Liver (tissue), 9 donors: ENCODE data around the gene SYT8. TPM values are rescaled to one million over a fixed set of nuclear protein-coding genes. Genes with fewer than 3 reads are reported as not detected.

ENCODE experiments used
- DNase-seq: peaks from one replicate; pipeline ENCODE4 v3.0.0-alpha.2; 2017; ENCODE audit warnings: low spot score
- H3K27ac ChIP-seq, 2 donors: one replicate each; pipeline ENCODE4 v1.7.0; 2013; ENCODE audit warnings: inconsistent platforms in 2 of 2, low read length in 2 of 2, control low read depth in 1 of 2, low read depth in 1 of 2, mild to moderate bottlenecking in 1 of 2
- H3K27me3 ChIP-seq, 4 donors: one replicate each; pipeline versions ENCODE4 v1.6.1 to v1.7.0; 2013; ENCODE audit warnings: low read length in 3 of 4, inconsistent platforms in 1 of 4, mild to moderate bottlenecking in 1 of 4, moderate library complexity in 1 of 4; ENCODE audit not compliant: control insufficient read depth in 4 of 4, insufficient read depth in 4 of 4
- H3K36me3 ChIP-seq, 4 donors: one replicate each; pipeline versions ENCODE4 v1.6.1 to v1.7.0; 2013; ENCODE audit warnings: low read length in 3 of 4, mild to moderate bottlenecking in 3 of 4, low read depth in 1 of 4, moderate library complexity in 1 of 4; ENCODE audit not compliant: control insufficient read depth in 4 of 4, insufficient read depth in 3 of 4
- H3K4me1 ChIP-seq, 4 donors: one replicate each; pipeline versions ENCODE4 v1.6.1 to v1.7.0; 2013; ENCODE audit warnings: low read length in 3 of 4, mild to moderate bottlenecking in 3 of 4, moderate library complexity in 1 of 4; ENCODE audit not compliant: control insufficient read depth in 4 of 4, insufficient read depth in 4 of 4
- H3K4me3 ChIP-seq, 3 donors: one replicate each; pipeline versions ENCODE4 v1.6.1 to v1.7.0; 2013; ENCODE audit warnings: low read length in 3 of 3, control low read depth in 1 of 3, low read depth in 1 of 3, mild to moderate bottlenecking in 1 of 3
- H3K9ac ChIP-seq, 2 donors: one replicate each; pipeline ENCODE4 v1.7.0; 2013; ENCODE audit warnings: low read length in 2 of 2, mild to moderate bottlenecking in 2 of 2, moderate library complexity in 2 of 2, control low read depth in 1 of 2, low read depth in 1 of 2
- H3K9me3 ChIP-seq, 4 donors: one replicate each; pipeline versions ENCODE4 v1.6.1 to v1.7.0; 2013; ENCODE audit warnings: low read length in 3 of 4; ENCODE audit not compliant: control insufficient read depth in 4 of 4
- EGR1 ChIP-seq, 2 donors: IDR thresholded peaks; 2 replicates each; pipeline ENCODE4 v1.6.1; 2016 to 2018; ENCODE audit warnings: antibody characterized with exemption in 2 of 2, low read depth in 2 of 2
- FOXA1 ChIP-seq: IDR thresholded peaks from 2 replicates; pipeline ENCODE4 v1.6.1; 2016; ENCODE audit warnings: antibody characterized with exemption
- FOXA2 ChIP-seq: IDR thresholded peaks from 2 replicates; pipeline ENCODE4 v1.6.1; 2016; ENCODE audit warnings: antibody characterized with exemption
- GABPA ChIP-seq, 2 donors: IDR thresholded peaks in 1 of 2; conservative IDR thresholded peaks in 1 of 2; 2 replicates each; pipeline ENCODE4 v1.6.1; 2016; ENCODE audit warnings: antibody characterized with exemption in 2 of 2, mild to moderate bottlenecking in 1 of 2, moderate library complexity in 1 of 2
- HNF4A ChIP-seq, 2 donors: conservative IDR thresholded peaks; 2 replicates each; pipeline ENCODE4 v1.6.1; 2016; ENCODE audit warnings: antibody characterized with exemption in 2 of 2, mild to moderate bottlenecking in 2 of 2
- HNF4G ChIP-seq: IDR thresholded peaks from 2 replicates; pipeline ENCODE4 v1.6.1; 2016; ENCODE audit warnings: antibody characterized with exemption
- JUND ChIP-seq, 2 donors: IDR thresholded peaks; 2 replicates each; pipeline ENCODE4 v1.6.1; 2016; ENCODE audit warnings: antibody characterized with exemption in 2 of 2
- NR2F2 ChIP-seq: IDR thresholded peaks from 2 replicates; pipeline ENCODE4 v1.6.1; 2016; ENCODE audit warnings: antibody characterized with exemption
- RAD21 ChIP-seq, 2 donors: IDR thresholded peaks; 2 replicates each; pipeline ENCODE4 v1.6.1; 2016; ENCODE audit warnings: antibody characterized with exemption in 2 of 2, mild to moderate bottlenecking in 2 of 2
- RXRA ChIP-seq, 2 donors: IDR thresholded peaks; 2 replicates each; pipeline ENCODE4 v1.6.1; 2017 to 2018; ENCODE audit warnings: antibody characterized with exemption in 2 of 2, mild to moderate bottlenecking in 1 of 2
- SP1 ChIP-seq: IDR thresholded peaks from 2 replicates; pipeline ENCODE4 v1.6.1; 2018; ENCODE audit warnings: antibody characterized with exemption, mild to moderate bottlenecking
- TAF1 ChIP-seq: conservative IDR thresholded peaks from 2 replicates; pipeline ENCODE4 v1.6.1; 2016; ENCODE audit warnings: antibody characterized with exemption, mild to moderate bottlenecking
- YY1 ChIP-seq: IDR thresholded peaks from 2 replicates; pipeline ENCODE4 v1.6.1; 2016; ENCODE audit warnings: antibody characterized with exemption, mild to moderate bottlenecking
- WGBS: extraction: QIAGEN DNeasy Blood & Tissue Kit; methylation state at CpG from one replicate; pipeline ENCODE4 v1.1.7; 2013; 5-methylcytosine and 5-hydroxymethylcytosine counted together
- polyA plus RNA-seq, 2 donors: library from polyadenylated mRNA; stranded (reverse) in 1 of 2; unstranded in 1 of 2; fragments of 200-250 nt in 1 of 2; fragments of >200 nt in 1 of 2; fragmentation: Nextera tagmentation in 1 of 2; extraction: Ambion mirVana in 1 of 2; gene quantifications; one replicate each; pipeline versions ENCODE4 v1.2.1 to v1.2.3, GENCODE V29; 2013 to 2015
- total RNA-seq, 2 donors: library from RNA; depleted of rRNA; stranded (reverse); fragments of >200 nt; gene quantifications; one replicate each; pipeline ENCODE4 v1.2.3, GENCODE V29; 2014
- TF ChIP-seq, protein P1 (sequence below): IDR thresholded peaks from 2 replicates; pipeline ENCODE4 v1.6.1; 2016; ENCODE audit warnings: antibody characterized with exemption
- TF ChIP-seq, protein P2 (sequence below): IDR thresholded peaks from 2 replicates; pipeline ENCODE4 v1.6.1; 2016; ENCODE audit warnings: antibody characterized with exemption
- TF ChIP-seq, protein P3 (sequence below): fragments of 150-350 bp; IDR thresholded peaks from 2 replicates; pipeline ENCODE4 v1.5.1; 2017; ENCODE audit warnings: improper control_type of control experiment, low read depth, low read length; ENCODE audit not compliant: missing input control
- TF ChIP-seq, protein P4 (sequence below): IDR thresholded peaks from 2 replicates; pipeline ENCODE4 v1.6.1; 2016; ENCODE audit warnings: antibody characterized with exemption, mild to moderate bottlenecking
- TF ChIP-seq, protein P5 (sequence below): IDR thresholded peaks from 2 replicates; pipeline ENCODE4 v1.6.1; 2016; ENCODE audit warnings: antibody characterized with exemption
- donor health status: healthy.
- donor health status: healthy.
- donor health status: healthy.
- donor health status: healthy.
- donor health status: healthy.

Gene SYT8
- total and polyA plus RNA-seq, 4 donors = 0.17 to 0.99 (median 0.35) TPM

DNA sequence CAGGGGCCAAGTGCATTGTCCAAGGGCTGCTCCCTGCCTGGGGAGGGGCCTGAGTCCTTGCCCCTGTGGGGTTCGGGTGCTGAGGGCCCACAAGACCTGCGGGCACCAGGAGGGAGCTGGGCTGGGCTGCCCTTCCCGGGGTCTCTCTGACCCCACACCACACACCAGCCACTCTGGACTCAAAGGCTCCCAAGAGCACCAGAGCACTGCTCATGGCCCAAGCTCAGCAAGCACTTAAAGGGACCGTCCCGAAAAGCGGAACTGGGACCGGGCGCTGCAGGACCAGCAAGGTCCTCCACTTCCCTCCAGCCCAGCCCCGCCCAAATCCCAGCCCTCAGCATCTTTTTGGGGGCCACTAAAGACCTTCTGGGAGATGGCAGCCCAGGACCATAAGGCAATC lies 23.4 kb downstream of the SYT8 start:
- no peak overlapping the region for H3K9ac ChIP-seq
- TF ChIP-seq, protein P1, sequence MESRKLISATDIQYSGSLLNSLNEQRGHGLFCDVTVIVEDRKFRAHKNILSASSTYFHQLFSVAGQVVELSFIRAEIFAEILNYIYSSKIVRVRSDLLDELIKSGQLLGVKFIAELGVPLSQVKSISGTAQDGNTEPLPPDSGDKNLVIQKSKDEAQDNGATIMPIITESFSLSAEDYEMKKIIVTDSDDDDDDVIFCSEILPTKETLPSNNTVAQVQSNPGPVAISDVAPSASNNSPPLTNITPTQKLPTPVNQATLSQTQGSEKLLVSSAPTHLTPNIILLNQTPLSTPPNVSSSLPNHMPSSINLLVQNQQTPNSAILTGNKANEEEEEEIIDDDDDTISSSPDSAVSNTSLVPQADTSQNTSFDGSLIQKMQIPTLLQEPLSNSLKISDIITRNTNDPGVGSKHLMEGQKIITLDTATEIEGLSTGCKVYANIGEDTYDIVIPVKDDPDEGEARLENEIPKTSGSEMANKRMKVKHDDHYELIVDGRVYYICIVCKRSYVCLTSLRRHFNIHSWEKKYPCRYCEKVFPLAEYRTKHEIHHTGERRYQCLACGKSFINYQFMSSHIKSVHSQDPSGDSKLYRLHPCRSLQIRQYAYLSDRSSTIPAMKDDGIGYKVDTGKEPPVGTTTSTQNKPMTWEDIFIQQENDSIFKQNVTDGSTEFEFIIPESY = no peak
- TF ChIP-seq, protein P2, sequence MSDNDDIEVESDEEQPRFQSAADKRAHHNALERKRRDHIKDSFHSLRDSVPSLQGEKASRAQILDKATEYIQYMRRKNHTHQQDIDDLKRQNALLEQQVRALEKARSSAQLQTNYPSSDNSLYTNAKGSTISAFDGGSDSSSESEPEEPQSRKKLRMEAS = no peak
- TF ChIP-seq SP1 = no peak
- no peak for TF ChIP-seq JUND (IDR thresholded peaks at IDR 0.05)
- TF ChIP-seq RXRA (IDR thresholded peaks at IDR 0.05) = no peak
- no peak for TF ChIP-seq FOXA2
- no peak for TF ChIP-seq RAD21 (IDR thresholded peaks at IDR 0.05)
- TF ChIP-seq, protein P3, sequence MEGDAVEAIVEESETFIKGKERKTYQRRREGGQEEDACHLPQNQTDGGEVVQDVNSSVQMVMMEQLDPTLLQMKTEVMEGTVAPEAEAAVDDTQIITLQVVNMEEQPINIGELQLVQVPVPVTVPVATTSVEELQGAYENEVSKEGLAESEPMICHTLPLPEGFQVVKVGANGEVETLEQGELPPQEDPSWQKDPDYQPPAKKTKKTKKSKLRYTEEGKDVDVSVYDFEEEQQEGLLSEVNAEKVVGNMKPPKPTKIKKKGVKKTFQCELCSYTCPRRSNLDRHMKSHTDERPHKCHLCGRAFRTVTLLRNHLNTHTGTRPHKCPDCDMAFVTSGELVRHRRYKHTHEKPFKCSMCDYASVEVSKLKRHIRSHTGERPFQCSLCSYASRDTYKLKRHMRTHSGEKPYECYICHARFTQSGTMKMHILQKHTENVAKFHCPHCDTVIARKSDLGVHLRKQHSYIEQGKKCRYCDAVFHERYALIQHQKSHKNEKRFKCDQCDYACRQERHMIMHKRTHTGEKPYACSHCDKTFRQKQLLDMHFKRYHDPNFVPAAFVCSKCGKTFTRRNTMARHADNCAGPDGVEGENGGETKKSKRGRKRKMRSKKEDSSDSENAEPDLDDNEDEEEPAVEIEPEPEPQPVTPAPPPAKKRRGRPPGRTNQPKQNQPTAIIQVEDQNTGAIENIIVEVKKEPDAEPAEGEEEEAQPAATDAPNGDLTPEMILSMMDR = no peak
- no peak for TF ChIP-seq FOXA1
- no peak for TF ChIP-seq EGR1 (IDR thresholded peaks at IDR 0.05; ENCODE audit: low read depth in 2 of 2)
- TF ChIP-seq HNF4A (conservative IDR thresholded peaks at IDR 0.05) = no peak
- TF ChIP-seq, protein P4, sequence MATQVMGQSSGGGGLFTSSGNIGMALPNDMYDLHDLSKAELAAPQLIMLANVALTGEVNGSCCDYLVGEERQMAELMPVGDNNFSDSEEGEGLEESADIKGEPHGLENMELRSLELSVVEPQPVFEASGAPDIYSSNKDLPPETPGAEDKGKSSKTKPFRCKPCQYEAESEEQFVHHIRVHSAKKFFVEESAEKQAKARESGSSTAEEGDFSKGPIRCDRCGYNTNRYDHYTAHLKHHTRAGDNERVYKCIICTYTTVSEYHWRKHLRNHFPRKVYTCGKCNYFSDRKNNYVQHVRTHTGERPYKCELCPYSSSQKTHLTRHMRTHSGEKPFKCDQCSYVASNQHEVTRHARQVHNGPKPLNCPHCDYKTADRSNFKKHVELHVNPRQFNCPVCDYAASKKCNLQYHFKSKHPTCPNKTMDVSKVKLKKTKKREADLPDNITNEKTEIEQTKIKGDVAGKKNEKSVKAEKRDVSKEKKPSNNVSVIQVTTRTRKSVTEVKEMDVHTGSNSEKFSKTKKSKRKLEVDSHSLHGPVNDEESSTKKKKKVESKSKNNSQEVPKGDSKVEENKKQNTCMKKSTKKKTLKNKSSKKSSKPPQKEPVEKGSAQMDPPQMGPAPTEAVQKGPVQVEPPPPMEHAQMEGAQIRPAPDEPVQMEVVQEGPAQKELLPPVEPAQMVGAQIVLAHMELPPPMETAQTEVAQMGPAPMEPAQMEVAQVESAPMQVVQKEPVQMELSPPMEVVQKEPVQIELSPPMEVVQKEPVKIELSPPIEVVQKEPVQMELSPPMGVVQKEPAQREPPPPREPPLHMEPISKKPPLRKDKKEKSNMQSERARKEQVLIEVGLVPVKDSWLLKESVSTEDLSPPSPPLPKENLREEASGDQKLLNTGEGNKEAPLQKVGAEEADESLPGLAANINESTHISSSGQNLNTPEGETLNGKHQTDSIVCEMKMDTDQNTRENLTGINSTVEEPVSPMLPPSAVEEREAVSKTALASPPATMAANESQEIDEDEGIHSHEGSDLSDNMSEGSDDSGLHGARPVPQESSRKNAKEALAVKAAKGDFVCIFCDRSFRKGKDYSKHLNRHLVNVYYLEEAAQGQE = no peak
- TF ChIP-seq NR2F2 = no peak
- TF ChIP-seq HNF4G = no peak
- TF ChIP-seq GABPA (IDR thresholded peaks at IDR 0.05 in 1 of 2, conservative IDR thresholded peaks at IDR 0.05 in 1 of 2) = no peak
- TF ChIP-seq, protein P5, sequence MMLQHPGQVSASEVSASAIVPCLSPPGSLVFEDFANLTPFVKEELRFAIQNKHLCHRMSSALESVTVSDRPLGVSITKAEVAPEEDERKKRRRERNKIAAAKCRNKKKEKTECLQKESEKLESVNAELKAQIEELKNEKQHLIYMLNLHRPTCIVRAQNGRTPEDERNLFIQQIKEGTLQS = no peak
- no peak for TF ChIP-seq TAF1
- no peak for TF ChIP-seq YY1
- no peak for DNase-seq
- no peak overlapping the region for H3K27ac ChIP-seq
- 82% methylated on average over 9 of the region's 9 CpGs for WGBS
- no peaks in the 10 kb centered on the region for H3K27me3 ChIP-seq
- no peaks in the 10 kb centered on the region for H3K9me3 ChIP-seq
- no peaks in the 10 kb centered on the region for H3K36me3 ChIP-seq
- H3K4me3 ChIP-seq = no peak overlapping the region
- H3K4me1 ChIP-seq = peaks cover 0 to 1% (median 0%) of the 10 kb centered on the region in 4 donors
